MM.1S (cell line): Measurements from ENCODE around the gene MYOF.

Experiments used
- DNase-seq: peaks from one replicate; pipeline ENCODE4 v3.0.0-alpha.2; 2015
- H2AFZ ChIP-seq: fragments of 300-600 bp; sonication (generic); 2 replicates; pipeline ENCODE4 v1.6.0; 2016; ENCODE audit warnings: antibody characterized with exemption, low read length
- H3F3A ChIP-seq: fragments of 300-600 bp; sonication (generic); 2 replicates; pipeline ENCODE4 v1.6.1; 2016; ENCODE audit warnings: mild to moderate bottlenecking, antibody characterized with exemption, low read length, moderate library complexity, mixed read lengths; ENCODE audit not compliant: insufficient read depth
- H3K27ac ChIP-seq: fragments of 300-600 bp; sonication (generic); 2 replicates; pipeline ENCODE4 v1.5.1; 2016; ENCODE audit warnings: mild to moderate bottlenecking, low read length
- H3K27me3 ChIP-seq: fragments of 300-600 bp; sonication (generic); replicated peaks from 2 replicates; pipeline ENCODE4 v1.6.0; 2016; ENCODE audit warnings: low read length; ENCODE audit not compliant: insufficient read depth
- H3K36me3 ChIP-seq: fragments of 300-600 bp; sonication (generic); replicated peaks from 2 replicates; pipeline ENCODE4 v1.6.1; 2016; ENCODE audit warnings: mild to moderate bottlenecking, low read length, mixed read lengths; ENCODE audit not compliant: insufficient read depth
- H3K4me1 ChIP-seq: fragments of 300-600 bp; sonication (generic); 2 replicates; pipeline ENCODE4 v1.6.1; 2016; ENCODE audit warnings: low read length, mixed read lengths
- H3K4me2 ChIP-seq: fragments of 300-600 bp; sonication (generic); 2 replicates; pipeline ENCODE4 v1.6.0; 2016; ENCODE audit warnings: low read depth, low read length
- H3K4me3 ChIP-seq: fragments of 300-600 bp; sonication (generic); 2 replicates; pipeline ENCODE4 v1.5.1; 2016; ENCODE audit warnings: low read length, mixed read lengths
- H3K79me2 ChIP-seq: fragments of 300-600 bp; sonication (generic); 2 replicates; pipeline ENCODE4 v1.6.1; 2016; ENCODE audit warnings: mixed run types, low read length, mixed read lengths
- H3K9ac ChIP-seq: fragments of 300-600 bp; sonication (generic); 2 replicates; pipeline ENCODE4 v1.6.1; 2016; ENCODE audit warnings: low read length, mixed read lengths
- H3K9me2 ChIP-seq: fragments of 300-600 bp; sonication (generic); replicated peaks from 2 replicates; pipeline ENCODE4 v1.6.1; 2016; ENCODE audit warnings: mild to moderate bottlenecking, low read length, mixed read lengths; ENCODE audit not compliant: insufficient read depth
- H3K9me3 ChIP-seq: fragments of 300-600 bp; sonication (generic); replicated peaks from 2 replicates; pipeline ENCODE4 v1.6.1; 2016; ENCODE audit warnings: mild to moderate bottlenecking, low read length, mixed read lengths; ENCODE audit not compliant: insufficient read depth
- H4K20me1 ChIP-seq: fragments of 300-600 bp; sonication (generic); 2 replicates; pipeline ENCODE4 v1.6.1; 2016; ENCODE audit warnings: mild to moderate bottlenecking, low read length, moderate library complexity, mixed read lengths; ENCODE audit not compliant: insufficient read depth
- CTCF ChIP-seq: fragments of 300-600 bp; sonication (generic); IDR thresholded peaks from 2 replicates; pipeline ENCODE4 v1.5.1; 2016; ENCODE audit warnings: antibody characterized with exemption, low read length, mixed read lengths
- EZH2 ChIP-seq: fragments of 300-600 bp; sonication (generic); optimal IDR thresholded peaks from 2 replicates; pipeline ENCODE3; 2017; ENCODE audit warnings: low read depth, mild to moderate bottlenecking, antibody characterized with exemption, low read length, mixed read lengths
- EZH2phosphoT487 ChIP-seq: fragments of 300-600 bp; sonication (generic); IDR thresholded peaks from 2 replicates; pipeline ENCODE4 v1.6.1; 2018; ENCODE audit warnings: antibody characterized with exemption, low read length

Gene MYOF

GRCh38 chr10:93436591-93437085, 45.5 kb downstream of the MYOF start:
- no peak overlapping the region for H3K4me3 ChIP-seq
- H3K4me2 ChIP-seq: no peak overlapping the region
- H3K4me1 ChIP-seq: no peaks in the 10 kb centered on the region
- no peaks in the 10 kb centered on the region for H3F3A ChIP-seq
- no peaks in the 10 kb centered on the region for H3K36me3 ChIP-seq
- no peak for DNase-seq
- no peaks in the 10 kb centered on the region for H4K20me1 ChIP-seq
- TF ChIP-seq EZH2phosphoT487 (no peak), EZH2 (no peak), CTCF (no peak)
- H3K9ac ChIP-seq: no peak overlapping the region
- H3K27me3 ChIP-seq: no peaks in the 10 kb centered on the region
- no peaks in the 10 kb centered on the region for H3K9me2 ChIP-seq
- H3K9me3 ChIP-seq: no peaks in the 10 kb centered on the region
- H2AFZ ChIP-seq: no peak overlapping the region
- no peak overlapping the region for H3K27ac ChIP-seq
- H3K79me2 ChIP-seq: no peaks in the 10 kb centered on the region

- H3K4me1 ChIP-seq: no peaks in the 10 kb centered on the region
Measured at GRCh38 chr10:93435621-93436397, 46.3 kb downstream of the MYOF start.

GRCh38 chr10:93434991-93435491, 47.1 kb downstream of the MYOF start:
- Histone ChIP-seq H3K79me2 (no peaks in the 10 kb centered on the region), H4K20me1 (no peaks in the 10 kb centered on the region), H3F3A (no peaks in the 10 kb centered on the region), H2AFZ (no peak overlapping the region), H3K9me2 (no peaks in the 10 kb centered on the region), H3K36me3 (no peaks in the 10 kb centered on the region), H3K9me3 (no peaks in the 10 kb centered on the region), H3K4me1 (no peaks in the 10 kb centered on the region), H3K9ac (no peak overlapping the region), H3K4me3 (no peak overlapping the region), H3K27me3 (no peaks in the 10 kb centered on the region), H3K27ac (no peak overlapping the region), H3K4me2 (no peak overlapping the region)
- DNase-seq: no peak
- TF ChIP-seq EZH2phosphoT487: no peak
- TF ChIP-seq EZH2: no peak
- TF ChIP-seq CTCF: no peak

More at GRCh38 chr10:93435621-93436397, 46.3 kb downstream of the MYOF start:
- H3K27me3 ChIP-seq: no peaks in the 10 kb centered on the region
- no peak for TF ChIP-seq CTCF
- no peak for TF ChIP-seq EZH2phosphoT487
- TF ChIP-seq EZH2: no peak
- no peaks in the 10 kb centered on the region for H4K20me1 ChIP-seq
- H3K79me2 ChIP-seq: no peaks in the 10 kb centered on the region
- H3K9me2 ChIP-seq: no peaks in the 10 kb centered on the region
- H3K4me3 ChIP-seq: no peak overlapping the region
- H3K36me3 ChIP-seq: no peaks in the 10 kb centered on the region
- H3K4me2 ChIP-seq: no peak overlapping the region
- H3K9ac ChIP-seq: no peak overlapping the region
- H3F3A ChIP-seq: no peaks in the 10 kb centered on the region
- H3K9me3 ChIP-seq: no peaks in the 10 kb centered on the region
- DNase-seq: no peak
- no peak overlapping the region for H3K27ac ChIP-seq
- H2AFZ ChIP-seq: no peak overlapping the region
